ENCODE results near the gene CITED4. TPM values are rescaled to one million over a fixed set of nuclear protein-coding genes. Genes with fewer than 3 reads are reported as not detected.

Gene CITED4
- total RNA-seq, 2 donors from 2014 or later, result 9.0 to 9.5 TPM

GRCh38 chr1:40905061-40905460 lies 42.9 kb upstream of the CITED4 start:
- DNase-seq, result no peak
- H3K4me1 ChIP-seq (ENCODE audit: control insufficient read depth, insufficient read depth, low read length), result no peaks in the 10 kb centered on the region
- H3K9me3 Mint-ChIP-seq, result no peaks in the 10 kb centered on the region
- no peak overlapping the region for H3K27ac ChIP-seq (ENCODE audit: low read depth, low read length)
- TF ChIP-seq CTCF (conservative IDR thresholded peaks at IDR 0.05), result no peak
- H3K36me3 Mint-ChIP-seq (ENCODE audit: low read depth), result no peaks in the 10 kb centered on the region
- H3K27me3 Mint-ChIP-seq (ENCODE audit: insufficient read depth), result no peaks in the 10 kb centered on the region
- no peaks in the 10 kb centered on the region for H3K4me1 Mint-ChIP-seq
- no peak overlapping the region for H3K27ac Mint-ChIP-seq
- no peak overlapping the region for H3K4me3 Mint-ChIP-seq
- no peak overlapping the region for H3K9ac ChIP-seq (ENCODE audit: extremely low read depth, low read length, poor library complexity, severe bottlenecking)
- no peak overlapping the region for H3K4me3 ChIP-seq (ENCODE audit: low read length)
- 69 to 100% methylated on average over 3 to 4 of the region's 4 CpGs for WGBS, 2 experiments (ENCODE audit: insufficient coverage in 1 of 2, insufficient read length in 1 of 2)
- H3K27me3 ChIP-seq (ENCODE audit: control insufficient read depth, insufficient read depth, low read length, poor library complexity, severe bottlenecking), result no peaks in the 10 kb centered on the region
- H3K9me3 ChIP-seq (ENCODE audit: control insufficient read depth, low read length), result no peaks in the 10 kb centered on the region
- H3K36me3 ChIP-seq (ENCODE audit: control insufficient read depth, insufficient read depth, low read length), result no peaks in the 10 kb centered on the region

- no peak for TF ChIP-seq CTCF (conservative IDR thresholded peaks at IDR 0.05)
- no peaks in the 10 kb centered on the region for H3K36me3 ChIP-seq (ENCODE audit: control insufficient read depth, insufficient read depth, low read length)
- no peak for DNase-seq
- H3K9me3 ChIP-seq (ENCODE audit: control insufficient read depth, low read length), result no peaks in the 10 kb centered on the region
- H3K9ac ChIP-seq (ENCODE audit: extremely low read depth, low read length, poor library complexity, severe bottlenecking), result no peak overlapping the region
- WGBS, 2 experiments (ENCODE audit: insufficient coverage in 1 of 2, insufficient read length in 1 of 2), result 96 to 100% methylated on average over 1 of the region's 1 CpG
- Mint-ChIP-seq H3K9me3 (no peaks in the 10 kb centered on the region), H3K4me3 (no peak overlapping the region), H3K27ac (no peak overlapping the region), H3K4me1 (no peaks in the 10 kb centered on the region), H3K36me3 (ENCODE audit: low read depth) (no peaks in the 10 kb centered on the region), H3K27me3 (ENCODE audit: insufficient read depth) (no peaks in the 10 kb centered on the region)
- no peak overlapping the region for H3K4me3 ChIP-seq (ENCODE audit: low read length)
- H3K27ac ChIP-seq (ENCODE audit: low read depth, low read length), result no peak overlapping the region
- H3K27me3 ChIP-seq (ENCODE audit: control insufficient read depth, insufficient read depth, low read length, poor library complexity, severe bottlenecking), result no peaks in the 10 kb centered on the region
- no peaks in the 10 kb centered on the region for H3K4me1 ChIP-seq (ENCODE audit: control insufficient read depth, insufficient read depth, low read length)
Measured at GRCh38 chr1:40903106-40903505, 40.9 kb upstream of the CITED4 start.

DNA sequence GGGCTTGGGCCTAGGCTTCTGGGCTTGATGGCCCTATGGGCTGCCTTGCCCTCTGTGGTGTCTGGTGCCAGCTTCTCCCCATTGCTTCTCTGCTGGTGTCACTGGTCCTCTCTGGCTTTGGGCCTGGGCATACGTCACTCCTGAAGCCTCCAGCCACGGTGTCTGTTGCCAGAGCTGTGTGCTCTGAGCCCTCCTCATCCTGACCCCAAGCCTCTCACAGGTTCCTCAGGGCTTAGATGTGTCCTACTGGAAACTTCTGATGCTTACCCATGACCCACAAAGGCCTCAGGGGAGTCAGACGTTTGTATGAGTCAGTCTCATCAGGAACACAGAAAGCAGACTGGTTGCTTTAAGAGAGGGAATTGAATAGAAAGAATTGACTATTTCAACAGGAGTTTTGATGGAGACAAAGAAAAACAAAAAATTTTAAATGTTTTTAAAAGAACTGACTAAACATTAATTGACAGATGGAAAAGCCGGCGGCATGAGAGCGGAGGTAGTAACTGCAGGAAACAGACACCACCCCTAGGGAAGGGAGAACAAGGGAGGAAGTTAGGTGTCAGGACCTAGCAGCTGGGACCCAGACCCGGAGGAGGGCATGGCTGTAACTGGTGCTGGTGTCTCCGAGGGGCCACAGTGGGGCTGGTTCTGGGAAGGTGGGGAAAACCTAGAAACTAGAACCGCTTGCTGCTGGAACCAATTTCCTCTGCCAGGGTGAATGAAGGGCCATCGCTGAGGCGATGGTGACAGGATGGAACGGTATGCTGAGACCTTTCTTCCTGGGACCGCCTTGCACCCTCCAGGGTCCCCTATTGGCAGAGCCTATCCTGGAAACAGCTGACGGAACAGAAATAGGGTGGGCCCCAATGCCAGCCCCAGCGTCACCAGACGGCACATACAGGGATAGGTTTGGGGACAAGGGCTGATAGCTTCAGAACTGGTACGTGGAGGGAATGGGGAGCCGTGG lies 40.0 kb upstream of the CITED4 start:
- Histone ChIP-seq H3K4me3 (ENCODE audit: low read length) (no peak overlapping the region), H3K27ac (ENCODE audit: low read depth, low read length) (no peak overlapping the region), H3K4me1 (ENCODE audit: control insufficient read depth, insufficient read depth, low read length) (no peaks in the 10 kb centered on the region), H3K9ac (ENCODE audit: extremely low read depth, low read length, poor library complexity, severe bottlenecking) (no peak overlapping the region), H3K36me3 (ENCODE audit: control insufficient read depth, insufficient read depth, low read length) (no peaks in the 10 kb centered on the region), H3K9me3 (ENCODE audit: control insufficient read depth, low read length) (no peaks in the 10 kb centered on the region), H3K27me3 (ENCODE audit: control insufficient read depth, insufficient read depth, low read length, poor library complexity, severe bottlenecking) (no peaks in the 10 kb centered on the region)
- Mint-ChIP-seq H3K27ac (no peak overlapping the region), H3K4me1 (no peaks in the 10 kb centered on the region), H3K4me3 (no peak overlapping the region), H3K9me3 (no peaks in the 10 kb centered on the region), H3K27me3 (ENCODE audit: insufficient read depth) (no peaks in the 10 kb centered on the region), H3K36me3 (ENCODE audit: low read depth) (no peaks in the 10 kb centered on the region)
- TF ChIP-seq CTCF (conservative IDR thresholded peaks at IDR 0.05), result no peak
- WGBS, 2 experiments (ENCODE audit: insufficient coverage in 1 of 2, insufficient read length in 1 of 2), result 90 to 91% methylated on average over 18 of the region's 18 CpGs
- DNase-seq, result no peak

Measured in endodermal cell (in vitro differentiated cells).